GM06990 (cell line): ENCODE results near the gene LCTL.

ENCODE experiments used
- DNase-seq: peaks from one replicate; pipeline ENCODE4 v3.0.0-alpha.2; 2011; ENCODE audit not compliant: insufficient read length; ENCODE audit errors: extremely low read depth
- H3K27me3 ChIP-seq: replicated peaks from 2 replicates; pipeline ENCODE4 v1.6.0; 2011; ENCODE audit warnings: low read length; ENCODE audit not compliant: control insufficient read depth, insufficient read depth
- H3K36me3 ChIP-seq: 2 replicates; pipeline ENCODE4 v1.5.1; 2011; ENCODE audit warnings: low read length; ENCODE audit not compliant: control insufficient read depth, insufficient read depth
- H3K4me3 ChIP-seq: replicated peaks from 2 replicates; pipeline ENCODE4 v1.5.1; 2011; ENCODE audit warnings: low read depth, mild to moderate bottlenecking, control low read depth, low read length
- TF ChIP-seq, protein P1 (sequence below): IDR thresholded peaks from 2 replicates; pipeline ENCODE4 v1.5.1; 2011; ENCODE audit warnings: low read length, control low read depth, mild to moderate bottlenecking, inconsistent platforms; ENCODE audit not compliant: insufficient read depth, poor library complexity, severe bottlenecking

The LCTL gene

GRCh38 chr15:66565741-66566144 lies at the start of gene LCTL:
TSS of gene LCTL (minus strand) at chr15:66565998. CDS start at chr15:66565365, 633 bp downstream.
- no peak within 1 kb of the TSS for H3K4me3 ChIP-seq
- TF ChIP-seq, protein P1, sequence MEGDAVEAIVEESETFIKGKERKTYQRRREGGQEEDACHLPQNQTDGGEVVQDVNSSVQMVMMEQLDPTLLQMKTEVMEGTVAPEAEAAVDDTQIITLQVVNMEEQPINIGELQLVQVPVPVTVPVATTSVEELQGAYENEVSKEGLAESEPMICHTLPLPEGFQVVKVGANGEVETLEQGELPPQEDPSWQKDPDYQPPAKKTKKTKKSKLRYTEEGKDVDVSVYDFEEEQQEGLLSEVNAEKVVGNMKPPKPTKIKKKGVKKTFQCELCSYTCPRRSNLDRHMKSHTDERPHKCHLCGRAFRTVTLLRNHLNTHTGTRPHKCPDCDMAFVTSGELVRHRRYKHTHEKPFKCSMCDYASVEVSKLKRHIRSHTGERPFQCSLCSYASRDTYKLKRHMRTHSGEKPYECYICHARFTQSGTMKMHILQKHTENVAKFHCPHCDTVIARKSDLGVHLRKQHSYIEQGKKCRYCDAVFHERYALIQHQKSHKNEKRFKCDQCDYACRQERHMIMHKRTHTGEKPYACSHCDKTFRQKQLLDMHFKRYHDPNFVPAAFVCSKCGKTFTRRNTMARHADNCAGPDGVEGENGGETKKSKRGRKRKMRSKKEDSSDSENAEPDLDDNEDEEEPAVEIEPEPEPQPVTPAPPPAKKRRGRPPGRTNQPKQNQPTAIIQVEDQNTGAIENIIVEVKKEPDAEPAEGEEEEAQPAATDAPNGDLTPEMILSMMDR: no peak

DNA sequence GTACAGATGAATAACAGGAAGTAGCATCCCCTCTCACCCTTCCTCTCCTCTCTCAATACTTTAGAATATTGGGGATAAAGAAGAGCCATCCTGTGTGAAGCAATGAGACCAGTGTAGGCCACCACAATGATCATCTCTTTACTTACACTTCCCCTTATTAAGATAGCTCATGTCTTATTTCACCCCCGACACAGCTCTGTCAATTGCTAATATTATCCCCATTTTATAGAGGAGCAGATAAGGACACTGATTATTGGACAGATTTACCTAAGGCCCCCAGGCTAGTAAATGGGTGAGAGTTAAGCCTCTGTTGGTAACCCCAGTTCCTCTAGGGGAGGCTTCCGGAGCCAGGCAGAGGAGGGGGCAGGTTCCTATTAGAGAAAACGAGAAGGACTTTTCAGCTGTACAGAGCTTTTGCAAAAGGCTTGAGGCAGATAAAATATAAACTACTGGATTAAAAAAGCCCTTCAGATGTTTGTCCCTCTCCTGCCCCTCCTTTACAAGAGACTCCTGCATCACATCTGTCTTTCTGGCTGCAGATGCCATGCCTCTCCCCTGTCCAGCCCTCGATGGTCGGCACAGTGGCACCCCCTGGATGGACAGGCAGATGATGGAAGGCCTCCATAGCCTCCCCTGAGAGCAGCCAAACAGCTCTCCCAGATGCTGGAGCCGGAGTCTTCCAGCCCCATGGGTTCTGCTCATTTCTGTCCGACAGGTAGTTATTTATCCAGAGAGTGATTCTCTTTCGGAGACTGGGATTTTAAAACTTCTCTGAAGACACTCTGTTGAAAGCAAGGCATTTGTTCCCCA lies 49.4 kb upstream of the LCTL start:
- Histone ChIP-seq H3K36me3 (no peaks in the 10 kb centered on the region), H3K4me3 (no peak overlapping the region), H3K27me3 (no peaks in the 10 kb centered on the region)
- no peak for DNase-seq
- TF ChIP-seq, protein P1: no peak

More at GRCh38 chr15:66565741-66566144, at the start of gene LCTL:
- no peaks in the 10 kb centered on the region for H3K27me3 ChIP-seq
- H3K36me3 ChIP-seq: no peaks in the 10 kb centered on the region
- DNase-seq: no peak

GRCh38 chr15:66614456-66614855 lies 48.7 kb upstream of the LCTL start:
- TF ChIP-seq, protein P1: no peak

DNA sequence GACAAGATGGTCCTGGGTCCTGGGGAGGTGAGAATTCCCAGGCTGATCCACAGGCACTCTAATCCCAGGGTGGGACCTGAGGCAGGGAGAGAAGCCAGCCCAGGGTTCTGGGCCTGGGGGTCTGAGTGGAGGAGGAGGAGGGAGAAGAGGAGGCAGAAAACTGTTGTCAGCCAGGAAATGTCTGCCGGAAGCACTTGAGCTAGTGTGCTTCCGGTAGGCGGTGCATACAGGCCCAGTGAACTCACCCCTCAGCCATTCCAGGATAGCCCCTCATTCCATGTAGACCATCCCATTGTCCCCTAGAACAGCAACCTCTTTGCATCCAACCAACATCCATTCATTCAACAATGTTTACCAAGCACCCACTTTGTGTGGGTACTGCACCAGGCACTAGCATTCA lies 47.9 kb upstream of the LCTL start:
- TF ChIP-seq, protein P1: no peak
- H3K36me3 ChIP-seq: no peaks in the 10 kb centered on the region
- no peak for DNase-seq
- no peak overlapping the region for H3K4me3 ChIP-seq
- H3K27me3 ChIP-seq: no peaks in the 10 kb centered on the region

More at GRCh38 chr15:66614456-66614855, 48.7 kb upstream of the LCTL start:
- H3K36me3 ChIP-seq: no peaks in the 10 kb centered on the region
- H3K4me3 ChIP-seq: no peak overlapping the region
- no peaks in the 10 kb centered on the region for H3K27me3 ChIP-seq
- no peak for DNase-seq

DNA sequence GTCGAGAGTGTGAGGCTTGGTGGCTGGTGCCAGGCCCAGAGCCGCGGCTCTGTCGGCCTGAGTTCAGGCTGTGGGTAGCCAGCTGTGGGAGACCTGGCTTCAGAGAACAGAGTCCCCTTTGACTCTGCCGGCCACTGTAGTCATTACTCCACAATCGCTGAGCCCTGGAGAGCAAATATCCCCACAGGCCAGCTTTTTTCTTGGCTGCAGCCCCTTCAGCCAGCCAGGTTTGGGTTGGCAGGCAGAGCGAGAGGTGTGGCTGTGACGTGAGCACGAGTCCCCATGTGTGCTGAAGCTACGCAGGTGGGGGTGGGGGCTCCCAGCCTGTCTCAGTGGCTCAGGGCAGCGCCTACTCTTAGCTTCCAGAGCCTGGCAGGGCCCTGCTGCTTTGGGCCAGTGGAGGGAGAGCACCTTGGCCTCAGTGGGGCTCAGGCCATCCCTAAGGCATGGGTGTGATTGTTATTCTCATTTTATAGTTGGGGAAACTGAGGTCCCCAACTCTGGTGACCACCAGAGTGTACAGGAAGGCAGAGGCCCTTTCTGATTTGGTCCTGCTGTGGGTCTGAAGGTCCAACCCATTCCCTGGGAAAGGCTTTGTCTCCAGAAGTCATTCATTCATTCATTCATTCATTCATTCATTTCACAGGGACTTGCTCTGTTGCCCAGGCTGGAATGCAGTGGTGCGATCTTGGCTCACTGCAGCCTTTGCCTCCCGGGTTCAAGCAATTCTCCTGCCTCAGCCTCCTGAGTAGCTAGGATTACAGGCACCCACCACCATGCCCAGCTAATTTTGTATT lies 45.7 kb upstream of the LCTL start:
- Histone ChIP-seq H3K36me3 (no peaks in the 10 kb centered on the region), H3K4me3 (no peak overlapping the region), H3K27me3 (no peaks in the 10 kb centered on the region)
- TF ChIP-seq, protein P1: no peak
- no peak for DNase-seq
